H1 (cell line): Measurements from ENCODE around the gene FAM81B. TPM values are rescaled to one million over a fixed set of nuclear protein-coding genes. Genes with fewer than 3 reads are reported as not detected.
A peak's percentile ranks its signal among the peaks of the same experiment; 100 is the strongest.

Source experiments
- CTCF ChIA-PET: fragments of 300-600 bp; sonication (Branson Sonifier 250); formaldehyde crosslinking; loops from one replicate; lab custom pipeline; 2021; ENCODE audit not compliant: partially characterized antibody; lab: Charles Lee
- POLR2A ChIA-PET: fragments of 300-600 bp; sonication (Branson Sonifier 250); formaldehyde crosslinking; loops from one replicate; lab custom pipeline; 2021; ENCODE audit warnings: inconsistent platforms; ENCODE audit not compliant: partially characterized antibody; lab: Charles Lee
- DNase-seq, 2 experiments: peaks; one replicate each; pipeline versions ENCODE4 v3.0.0 to v3.0.0-alpha.2; 2010 to 2022; ENCODE audit warnings: low spot score in 2 of 2, low read depth in 1 of 2, mixed read lengths in 1 of 2
- FAIRE-seq: peaks from 2 replicates; lab custom pipeline; 2011; peaks lifted over from hg19 to GRCh38; lab: Jason Lieb, UNC
- H2AFZ ChIP-seq: 2 replicates; pipeline ENCODE4 v1.8.1; 2012; ENCODE audit warnings: low read length, inconsistent platforms
- H2AK5ac ChIP-seq: 2 replicates; pipeline ENCODE4 v1.6.1; 2013; ENCODE audit warnings: low read depth, low read length
- H2BK120ac ChIP-seq: replicated peaks from 2 replicates; pipeline ENCODE3; 2013; ENCODE audit warnings: low read depth, low read length, inconsistent platforms
- H2BK12ac ChIP-seq: 2 replicates; pipeline ENCODE4 v1.6.1; 2013; ENCODE audit warnings: low read depth, low read length
- H2BK15ac ChIP-seq: 2 replicates; pipeline ENCODE4 v1.6.1; 2013; ENCODE audit warnings: low read length
- H2BK20ac ChIP-seq: 2 replicates; pipeline ENCODE4 v1.6.1; 2013; ENCODE audit warnings: low read length
- H2BK5ac ChIP-seq: 2 replicates; pipeline ENCODE4 v1.6.1; 2013; ENCODE audit warnings: low read depth, low read length
- H3K14ac ChIP-seq: 2 replicates; pipeline ENCODE4 v1.6.1; 2013; ENCODE audit warnings: inconsistent platforms; ENCODE audit not compliant: insufficient read length
- H3K18ac ChIP-seq: 2 replicates; pipeline ENCODE4 v1.6.1; 2013; ENCODE audit warnings: low read length; ENCODE audit errors: extremely low read depth
- H3K23ac ChIP-seq: 2 replicates; pipeline ENCODE4 v1.6.1; 2013; ENCODE audit warnings: inconsistent platforms; ENCODE audit not compliant: insufficient read length
- H3K23me2 ChIP-seq: 2 replicates; pipeline ENCODE4 v1.6.1; 2013; ENCODE audit warnings: low read depth, low read length
- H3K27ac ChIP-seq: 2 replicates; pipeline ENCODE4 v1.6.1; 2011; ENCODE audit warnings: low read depth, low read length, inconsistent platforms
- H3K27me3 ChIP-seq, 4 experiments: replicated peaks in 1 of 4; 1 replicate in 1 of 4; 2 replicates in 3 of 4; pipeline versions ENCODE4 v1.6.1 to v1.8.1; 2011 to 2013; ENCODE audit warnings: low read length in 3 of 4, mild to moderate bottlenecking in 3 of 4, inconsistent platforms in 2 of 4, mixed read lengths in 2 of 4, moderate library complexity in 1 of 4; ENCODE audit not compliant: control insufficient read depth in 3 of 4, insufficient read depth in 3 of 4; ENCODE audit errors: extremely low read depth in 1 of 4
- H3K36me3 ChIP-seq, 4 experiments: 2 replicates each; pipeline versions ENCODE4 v1.6.1 to v1.8.1; 2011 to 2013; ENCODE audit warnings: mild to moderate bottlenecking in 4 of 4, low read length in 3 of 4, moderate library complexity in 2 of 4, control low read depth in 1 of 4, inconsistent platforms in 1 of 4; ENCODE audit not compliant: insufficient read depth in 4 of 4, control insufficient read depth in 2 of 4
- H3K4ac ChIP-seq: replicated peaks from 2 replicates; pipeline ENCODE3; 2013; ENCODE audit warnings: low read length, low read depth, mixed read lengths, inconsistent platforms; ENCODE audit not compliant: insufficient read length
- H3K4me1 ChIP-seq, 4 experiments: replicated peaks in 1 of 4; 1 replicate in 1 of 4; 2 replicates in 3 of 4; pipeline versions ENCODE4 v1.6.1 to v1.8.1; 2011 to 2013; ENCODE audit warnings: low read length in 3 of 4, inconsistent platforms in 2 of 4, mixed read lengths in 1 of 4; ENCODE audit not compliant: insufficient read depth in 4 of 4, control insufficient read depth in 3 of 4
- H3K4me2 ChIP-seq, 2 experiments: 2 replicates each; pipeline versions ENCODE4 v1.6.1 to v1.8.1; 2011 to 2013; ENCODE audit warnings: low read depth in 2 of 2, low read length in 2 of 2, control low read depth in 1 of 2, inconsistent platforms in 1 of 2, mild to moderate bottlenecking in 1 of 2; ENCODE audit not compliant: insufficient read depth in 1 of 2
- H3K4me3 ChIP-seq, 4 experiments: fragments of 200-600, 300-600 bp in 1 of 4; sonication (generic), shearing (Covaris generic), sonication (Bioruptor Twin) in 1 of 4; 2 replicates each; pipeline versions ENCODE4 v1.5.1 to v1.8.1; 2011 to 2016; ENCODE audit warnings: low read length in 4 of 4, low read depth in 3 of 4, control low read depth in 2 of 4, inconsistent platforms in 2 of 4, mild to moderate bottlenecking in 2 of 4, mixed read lengths in 1 of 4, moderate library complexity in 1 of 4; ENCODE audit not compliant: insufficient read depth in 2 of 4; ENCODE audit errors: extremely low read depth in 1 of 4
- H3K56ac ChIP-seq: replicated peaks from 2 replicates; pipeline ENCODE3; 2013; ENCODE audit warnings: low read depth, mild to moderate bottlenecking, mixed read lengths, low read length, inconsistent platforms; ENCODE audit not compliant: insufficient read length
- H3K79me1 ChIP-seq: 2 replicates; pipeline ENCODE4 v1.6.1; 2013; ENCODE audit warnings: low read depth, low read length, control low read depth
- H3K79me2 ChIP-seq, 2 experiments: 2 replicates each; pipeline versions ENCODE4 v1.6.1 to v1.8.1; 2012 to 2013; ENCODE audit warnings: low read length in 2 of 2, mild to moderate bottlenecking in 2 of 2, inconsistent platforms in 1 of 2; ENCODE audit not compliant: insufficient read depth in 2 of 2, control insufficient read depth in 1 of 2
- H3K9ac ChIP-seq, 4 experiments: replicated peaks in 1 of 4; 1 replicate in 1 of 4; 2 replicates in 3 of 4; pipeline versions ENCODE4 v1.6.1 to v1.8.1; 2011 to 2013; ENCODE audit warnings: low read depth in 3 of 4, low read length in 3 of 4, control low read depth in 2 of 4, mild to moderate bottlenecking in 2 of 4, moderate library complexity in 2 of 4, inconsistent platforms in 1 of 4; ENCODE audit errors: extremely low read depth in 1 of 4
- H3K9me3 ChIP-seq, 2 experiments: 2 replicates each; pipeline versions ENCODE4 v1.6.1 to v1.8.1; 2012 to 2013; ENCODE audit warnings: mild to moderate bottlenecking in 2 of 2, moderate library complexity in 2 of 2, control low read depth in 1 of 2, inconsistent platforms in 1 of 2, low read depth in 1 of 2, low read length in 1 of 2, mixed read lengths in 1 of 2; ENCODE audit not compliant: insufficient read depth in 2 of 2
- H4K20me1 ChIP-seq, 2 experiments: replicated peaks in 1 of 2; 2 replicates each; pipeline versions ENCODE3 to v1.8.1; 2011 to 2013; ENCODE audit warnings: inconsistent platforms in 2 of 2, low read length in 2 of 2, mild to moderate bottlenecking in 1 of 2; ENCODE audit not compliant: insufficient read depth in 2 of 2, control insufficient read depth in 1 of 2
- H4K5ac ChIP-seq: 2 replicates; pipeline ENCODE4 v1.6.1; 2013; ENCODE audit warnings: low read length, low read depth, mixed read lengths, inconsistent platforms; ENCODE audit not compliant: insufficient read length
- H4K8ac ChIP-seq: 2 replicates; pipeline ENCODE4 v1.8.0; 2013; ENCODE audit warnings: mild to moderate bottlenecking, moderate library complexity, low read length, inconsistent platforms; ENCODE audit not compliant: insufficient read depth; ENCODE audit errors: extremely low read depth
- H4K91ac ChIP-seq: replicated peaks from 2 replicates; pipeline ENCODE3; 2013; ENCODE audit warnings: low read length, mixed read lengths, inconsistent platforms; ENCODE audit not compliant: insufficient read length
- BCL11A ChIP-seq, 2 experiments: IDR thresholded peaks; one replicate each; pipeline ENCODE4 v1.6.1; 2011; ENCODE audit warnings: low read depth in 2 of 2, low read length in 2 of 2, mild to moderate bottlenecking in 2 of 2
- BRCA1 ChIP-seq: IDR thresholded peaks from 2 replicates; pipeline ENCODE4 v1.6.1; 2012; ENCODE audit warnings: low read depth, low read length, improper control_type of control experiment
- CHD1 ChIP-seq: IDR thresholded peaks from 2 replicates; pipeline ENCODE4 v1.6.1; 2012; ENCODE audit warnings: low read depth, low read length, improper control_type of control experiment
- CREB1 ChIP-seq: IDR thresholded peaks from 2 replicates; pipeline ENCODE4 v1.6.1; 2012; ENCODE audit warnings: inconsistent platforms
- GABPA ChIP-seq: IDR thresholded peaks from 2 replicates; pipeline ENCODE4 v1.6.1; 2011; ENCODE audit warnings: mild to moderate bottlenecking, low read length, moderate library complexity, borderline replicate concordance; ENCODE audit not compliant: insufficient read depth
- RAD21 ChIP-seq, 2 experiments: IDR thresholded peaks in 1 of 2; conservative IDR thresholded peaks in 1 of 2; 2 replicates each; pipeline ENCODE4 v1.6.1; 2011; ENCODE audit warnings: low read depth in 2 of 2, low read length in 2 of 2, improper control_type of control experiment in 1 of 2, inconsistent platforms in 1 of 2, mild to moderate bottlenecking in 1 of 2, moderate library complexity in 1 of 2
- RXRA ChIP-seq: IDR thresholded peaks from 2 replicates; pipeline ENCODE4 v1.6.1; 2011; ENCODE audit warnings: low read depth, mild to moderate bottlenecking, low read length, moderate library complexity; ENCODE audit not compliant: insufficient read depth
- SAP30 ChIP-seq: fragments of 300-600 bp; sonication (generic); IDR thresholded peaks from 2 replicates; pipeline ENCODE4 v1.7.1; 2012; ENCODE audit warnings: low read length, moderate library complexity, mild to moderate bottlenecking, inconsistent platforms; ENCODE audit not compliant: insufficient read depth, insufficient replicate concordance
- SIN3A ChIP-seq, 2 experiments: IDR thresholded peaks in 1 of 2; conservative IDR thresholded peaks in 1 of 2; 2 replicates each; pipeline ENCODE4 v1.6.1; 2011 to 2012; ENCODE audit warnings: low read length in 2 of 2, improper control_type of control experiment in 1 of 2, low read depth in 1 of 2, mild to moderate bottlenecking in 1 of 2
- SIX5 ChIP-seq: IDR thresholded peaks from 2 replicates; pipeline ENCODE4 v1.6.1; 2011; ENCODE audit warnings: mild to moderate bottlenecking, low read depth, low read length
- SP2 ChIP-seq: IDR thresholded peaks from 2 replicates; pipeline ENCODE4 v1.6.1; 2012; ENCODE audit warnings: mild to moderate bottlenecking, low read length, inconsistent platforms
- TAF1 ChIP-seq: IDR thresholded peaks from 2 replicates; pipeline ENCODE4 v1.6.1; 2011; ENCODE audit warnings: mild to moderate bottlenecking, low read depth, low read length
- TAF7 ChIP-seq: optimal IDR thresholded peaks from 2 replicates; pipeline ENCODE3; 2011; ENCODE audit warnings: low read depth, mild to moderate bottlenecking, inconsistent platforms, low read length, moderate library complexity, borderline replicate concordance
- WGBS, 2 experiments: shearing (Covaris generic) in 1 of 2; methylation state at CpG; one replicate each; pipeline versions ENCODE4 v1.1.6 to v1.1.7; 2013 to 2015; ENCODE audit warnings: low lambda C conversion rate in 2 of 2, mixed read lengths in 2 of 2, inconsistent platforms in 1 of 2, low coverage in 1 of 2, missing lambda C conversion rate in 1 of 2; ENCODE audit not compliant: insufficient replicate concordance in 2 of 2, insufficient coverage in 1 of 2, insufficient read length in 1 of 2; ENCODE audit errors: extremely low coverage in 1 of 2, missing lambda C conversion rate in 1 of 2; 5-methylcytosine and 5-hydroxymethylcytosine counted together
- polyA plus RNA-seq, 7 experiments: library from polyadenylated mRNA; depleted of rRNA in 3 of 7; stranded (reverse) in 5 of 7; unstranded in 2 of 7; fragments of >200 nt in 5 of 7; fragments of 200-250 nt in 2 of 7; gene quantifications; 1 replicate in 5 of 7; 2 replicates in 1 of 7; 4 replicates in 1 of 7; pipeline versions ENCODE4 v1.2.1 to v1.2.3, GENCODE V29; 2011 to 2013; ENCODE audit warnings: missing spikeins in 2 of 7, mixed read lengths in 2 of 7
- total RNA-seq: library from RNA; stranded (reverse); fragmentation: NEBNext Ultra II Directional; extraction: Animal tissue kit (Norgen Biotek cat#: 25700); gene quantifications from 2 replicates; pipeline ENCODE4 v1.2.1, GENCODE V29; 2021
- TF ChIP-seq, protein P1 (sequence below): IDR thresholded peaks from 2 replicates; pipeline ENCODE4 v1.6.1; 2012; ENCODE audit warnings: inconsistent platforms

Gene FAM81B
- total and polyA plus RNA-seq, 2 of the 8 experiments (the other 6 are each of a cell fraction or from before 2014, with no cell fraction given): not detected

DNA sequence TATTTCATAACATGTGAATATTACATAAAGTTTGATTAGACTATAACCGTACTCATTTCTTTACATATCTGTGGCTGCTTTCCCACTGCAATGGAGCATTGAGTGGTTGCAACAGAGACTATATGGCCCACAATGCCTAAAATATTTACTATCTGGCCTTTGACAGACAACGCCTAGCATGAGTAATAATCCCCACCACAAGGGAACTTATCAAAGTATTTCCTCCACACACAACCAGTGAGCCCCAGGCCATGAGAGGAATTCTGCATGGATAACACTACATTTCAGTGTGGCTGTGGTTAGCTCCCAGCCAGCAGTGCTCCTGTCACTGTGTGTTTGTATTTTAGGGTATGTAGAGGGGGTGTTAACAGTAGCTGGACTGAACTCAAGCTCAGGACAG is 54.8 kb downstream of the FAM81B start:
- Histone ChIP-seq H2BK20ac (no peak overlapping the region), H3K36me3 (no peaks in the 10 kb centered on the region), H4K20me1 (no peaks in the 10 kb centered on the region), H3K27ac (no peak overlapping the region), H4K5ac (no peak overlapping the region), H4K8ac (no peak overlapping the region), H3K4me3 (no peak overlapping the region), H3K56ac (no peak overlapping the region), H3K9ac (no peak overlapping the region), H3K79me2 (no peaks in the 10 kb centered on the region), H3K27me3 (no peaks in the 10 kb centered on the region), H3K18ac (no peak overlapping the region), H2AFZ (no peak overlapping the region), H3K23ac (no peak overlapping the region), H2BK120ac (no peak overlapping the region), H2BK5ac (no peak overlapping the region), H2BK15ac (no peak overlapping the region), H2AK5ac (no peak overlapping the region; the same call in 1 of the 2 replicates), H3K79me1 (no peaks in the 10 kb centered on the region), H3K4me1 (peaks cover 0 to 3% (median 1%) of the 10 kb centered on the region in 4 experiments; a peak in 4 of 7 replicates), H2BK12ac (0 out of 2 replicates have a peak overlapping the region, but pooled peaks have one; percentile 11), H3K14ac (no peak overlapping the region), H3K4ac (no peak overlapping the region), H3K4me2 (no peak overlapping the region), H3K9me3 (no peaks in the 10 kb centered on the region), H4K91ac (no peak overlapping the region), H3K23me2 (no peaks in the 10 kb centered on the region)
- no peak for DNase-seq
- ChIA-PET CTCF (no interaction called here), POLR2A (no interaction called here)
- 96% methylated on average over 2 of the region's 2 CpGs; no CpG with 5 or more reads in 1 of the 2 experiments for WGBS, 2 experiments
- FAIRE-seq: no peak
- TF ChIP-seq BRCA1 (no peak), CREB1 (no peak), CHD1 (no peak), RXRA (no peak), SAP30 (no peak), TAF1 (no peak), SP2 (no peak), RAD21 (IDR thresholded peaks at IDR 0.05 in 1 of 2, conservative IDR thresholded peaks at IDR 0.05 in 1 of 2; ENCODE audit: low read depth in 2 of 2, low read length in 2 of 2) (no peak), SIX5 (no peak), TAF7 (no peak), SIN3A (conservative IDR thresholded peaks at IDR 0.05 in 1 of 2, IDR thresholded peaks at IDR 0.05 in 1 of 2; ENCODE audit: low read depth in 1 of 2, low read length in 2 of 2) (no peak), BCL11A (IDR thresholded peaks at IDR 0.05; ENCODE audit: low read depth in 2 of 2, low read length in 2 of 2) (no peak), GABPA (no peak)
- TF ChIP-seq, protein P1, sequence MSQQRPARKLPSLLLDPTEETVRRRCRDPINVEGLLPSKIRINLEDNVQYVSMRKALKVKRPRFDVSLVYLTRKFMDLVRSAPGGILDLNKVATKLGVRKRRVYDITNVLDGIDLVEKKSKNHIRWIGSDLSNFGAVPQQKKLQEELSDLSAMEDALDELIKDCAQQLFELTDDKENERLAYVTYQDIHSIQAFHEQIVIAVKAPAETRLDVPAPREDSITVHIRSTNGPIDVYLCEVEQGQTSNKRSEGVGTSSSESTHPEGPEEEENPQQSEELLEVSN: no peak
